MM.1S (cell line): Measurements from ENCODE around the gene SDK1.
"Not testable (repeated sequence)": the region's sequence is repeated elsewhere in the genome, so short reads cannot be mapped to it uniquely, and the experiment has no call there.

ENCODE experiments used
- DNase-seq: peaks from one replicate; pipeline ENCODE4 v3.0.0-alpha.2; 2015
- H2AFZ ChIP-seq: fragments of 300-600 bp; sonication (generic); 2 replicates; pipeline ENCODE4 v1.6.0; 2016; ENCODE audit warnings: antibody characterized with exemption, low read length
- H3F3A ChIP-seq: fragments of 300-600 bp; sonication (generic); 2 replicates; pipeline ENCODE4 v1.6.1; 2016; ENCODE audit warnings: mild to moderate bottlenecking, antibody characterized with exemption, low read length, moderate library complexity, mixed read lengths; ENCODE audit not compliant: insufficient read depth
- H3K27ac ChIP-seq: fragments of 300-600 bp; sonication (generic); 2 replicates; pipeline ENCODE4 v1.5.1; 2016; ENCODE audit warnings: mild to moderate bottlenecking, low read length
- H3K27me3 ChIP-seq: fragments of 300-600 bp; sonication (generic); replicated peaks from 2 replicates; pipeline ENCODE4 v1.6.0; 2016; ENCODE audit warnings: low read length; ENCODE audit not compliant: insufficient read depth
- H3K36me3 ChIP-seq: fragments of 300-600 bp; sonication (generic); replicated peaks from 2 replicates; pipeline ENCODE4 v1.6.1; 2016; ENCODE audit warnings: mild to moderate bottlenecking, low read length, mixed read lengths; ENCODE audit not compliant: insufficient read depth
- H3K4me1 ChIP-seq: fragments of 300-600 bp; sonication (generic); 2 replicates; pipeline ENCODE4 v1.6.1; 2016; ENCODE audit warnings: low read length, mixed read lengths
- H3K4me2 ChIP-seq: fragments of 300-600 bp; sonication (generic); 2 replicates; pipeline ENCODE4 v1.6.0; 2016; ENCODE audit warnings: low read depth, low read length
- H3K4me3 ChIP-seq: fragments of 300-600 bp; sonication (generic); 2 replicates; pipeline ENCODE4 v1.5.1; 2016; ENCODE audit warnings: low read length, mixed read lengths
- H3K79me2 ChIP-seq: fragments of 300-600 bp; sonication (generic); 2 replicates; pipeline ENCODE4 v1.6.1; 2016; ENCODE audit warnings: mixed run types, low read length, mixed read lengths
- H3K9ac ChIP-seq: fragments of 300-600 bp; sonication (generic); 2 replicates; pipeline ENCODE4 v1.6.1; 2016; ENCODE audit warnings: low read length, mixed read lengths
- H3K9me2 ChIP-seq: fragments of 300-600 bp; sonication (generic); replicated peaks from 2 replicates; pipeline ENCODE4 v1.6.1; 2016; ENCODE audit warnings: mild to moderate bottlenecking, low read length, mixed read lengths; ENCODE audit not compliant: insufficient read depth
- H3K9me3 ChIP-seq: fragments of 300-600 bp; sonication (generic); replicated peaks from 2 replicates; pipeline ENCODE4 v1.6.1; 2016; ENCODE audit warnings: mild to moderate bottlenecking, low read length, mixed read lengths; ENCODE audit not compliant: insufficient read depth
- H4K20me1 ChIP-seq: fragments of 300-600 bp; sonication (generic); 2 replicates; pipeline ENCODE4 v1.6.1; 2016; ENCODE audit warnings: mild to moderate bottlenecking, low read length, moderate library complexity, mixed read lengths; ENCODE audit not compliant: insufficient read depth
- EZH2 ChIP-seq: fragments of 300-600 bp; sonication (generic); optimal IDR thresholded peaks from 2 replicates; pipeline ENCODE3; 2017; ENCODE audit warnings: low read depth, mild to moderate bottlenecking, antibody characterized with exemption, low read length, mixed read lengths
- EZH2phosphoT487 ChIP-seq: fragments of 300-600 bp; sonication (generic); IDR thresholded peaks from 2 replicates; pipeline ENCODE4 v1.6.1; 2018; ENCODE audit warnings: antibody characterized with exemption, low read length
- TF ChIP-seq, protein P1 (sequence below): fragments of 300-600 bp; sonication (generic); IDR thresholded peaks from 2 replicates; pipeline ENCODE4 v1.5.1; 2016; ENCODE audit warnings: antibody characterized with exemption, low read length, mixed read lengths

SDK1 gene

DNA sequence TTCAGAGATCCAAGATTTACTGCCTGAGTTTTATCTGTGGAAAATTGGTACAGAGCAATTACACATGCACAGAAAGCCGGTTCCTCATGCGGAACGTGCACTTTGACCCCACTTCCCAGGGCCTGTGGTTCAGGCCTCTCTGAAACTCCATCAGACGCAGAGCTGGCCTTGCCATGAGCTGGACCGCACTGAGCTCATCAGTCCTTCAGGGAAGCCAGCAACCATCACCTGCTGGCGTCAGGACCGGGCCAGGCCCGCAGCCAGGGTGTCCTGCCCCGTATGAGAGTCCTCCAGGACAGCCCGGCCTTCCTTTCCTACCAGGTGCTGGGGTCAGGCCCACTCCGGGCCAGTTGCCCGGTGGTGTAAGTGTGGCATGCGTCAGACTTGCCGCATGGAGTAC, 934.5 kb downstream of the SDK1 start:
- Histone ChIP-seq H3K4me2 (no peak overlapping the region), H3K79me2 (no peaks in the 10 kb centered on the region), H4K20me1 (no peaks in the 10 kb centered on the region), H3K4me1 (no peaks in the 10 kb centered on the region), H3K9me3 (no peaks in the 10 kb centered on the region), H3F3A (no peaks in the 10 kb centered on the region), H3K4me3 (no peak overlapping the region), H3K27ac (no peak overlapping the region), H2AFZ (no peak overlapping the region), H3K27me3 (no peaks in the 10 kb centered on the region), H3K36me3 (no peaks in the 10 kb centered on the region), H3K9me2 (no peaks in the 10 kb centered on the region), H3K9ac (no peak overlapping the region)
- TF ChIP-seq EZH2phosphoT487 = no peak
- TF ChIP-seq, protein P1, sequence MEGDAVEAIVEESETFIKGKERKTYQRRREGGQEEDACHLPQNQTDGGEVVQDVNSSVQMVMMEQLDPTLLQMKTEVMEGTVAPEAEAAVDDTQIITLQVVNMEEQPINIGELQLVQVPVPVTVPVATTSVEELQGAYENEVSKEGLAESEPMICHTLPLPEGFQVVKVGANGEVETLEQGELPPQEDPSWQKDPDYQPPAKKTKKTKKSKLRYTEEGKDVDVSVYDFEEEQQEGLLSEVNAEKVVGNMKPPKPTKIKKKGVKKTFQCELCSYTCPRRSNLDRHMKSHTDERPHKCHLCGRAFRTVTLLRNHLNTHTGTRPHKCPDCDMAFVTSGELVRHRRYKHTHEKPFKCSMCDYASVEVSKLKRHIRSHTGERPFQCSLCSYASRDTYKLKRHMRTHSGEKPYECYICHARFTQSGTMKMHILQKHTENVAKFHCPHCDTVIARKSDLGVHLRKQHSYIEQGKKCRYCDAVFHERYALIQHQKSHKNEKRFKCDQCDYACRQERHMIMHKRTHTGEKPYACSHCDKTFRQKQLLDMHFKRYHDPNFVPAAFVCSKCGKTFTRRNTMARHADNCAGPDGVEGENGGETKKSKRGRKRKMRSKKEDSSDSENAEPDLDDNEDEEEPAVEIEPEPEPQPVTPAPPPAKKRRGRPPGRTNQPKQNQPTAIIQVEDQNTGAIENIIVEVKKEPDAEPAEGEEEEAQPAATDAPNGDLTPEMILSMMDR = no peak
- TF ChIP-seq EZH2 = no peak
- DNase-seq = no peak

DNA sequence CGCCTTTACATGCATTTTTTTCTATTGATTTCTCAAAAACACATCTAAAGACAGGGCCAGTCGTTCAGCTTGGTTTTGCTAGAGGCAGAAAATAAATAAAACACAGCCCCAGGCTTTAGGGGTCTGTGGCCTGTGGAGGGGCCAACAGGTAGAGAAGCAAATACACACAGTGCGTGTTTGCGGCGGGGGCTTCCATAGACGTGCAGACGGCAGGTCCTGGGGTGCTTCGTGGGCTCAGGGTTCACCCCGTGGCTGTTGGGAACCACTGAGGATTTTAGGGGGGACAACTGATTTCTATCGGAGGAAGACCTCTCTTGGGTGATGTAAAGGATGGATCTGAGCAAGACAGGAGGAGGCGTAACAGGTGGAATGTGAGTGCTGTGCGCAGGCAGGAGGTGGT, 935.3 kb downstream of the SDK1 start:
- H3K27ac ChIP-seq = no peak overlapping the region
- no peaks in the 10 kb centered on the region for H3K79me2 ChIP-seq
- no peak for TF ChIP-seq EZH2
- no peak for TF ChIP-seq EZH2phosphoT487
- TF ChIP-seq, protein P1 = no peak
- no peak overlapping the region for H3K4me2 ChIP-seq
- H3K36me3 ChIP-seq = no peaks in the 10 kb centered on the region
- H3K4me1 ChIP-seq = no peaks in the 10 kb centered on the region
- H3K4me3 ChIP-seq = no peak overlapping the region
- H3K9me3 ChIP-seq = no peaks in the 10 kb centered on the region
- DNase-seq = no peak
- H4K20me1 ChIP-seq = no peaks in the 10 kb centered on the region
- no peaks in the 10 kb centered on the region for H3K9me2 ChIP-seq
- no peaks in the 10 kb centered on the region for H3F3A ChIP-seq
- no peak overlapping the region for H3K9ac ChIP-seq
- no peaks in the 10 kb centered on the region for H3K27me3 ChIP-seq
- H2AFZ ChIP-seq = no peak overlapping the region

DNA sequence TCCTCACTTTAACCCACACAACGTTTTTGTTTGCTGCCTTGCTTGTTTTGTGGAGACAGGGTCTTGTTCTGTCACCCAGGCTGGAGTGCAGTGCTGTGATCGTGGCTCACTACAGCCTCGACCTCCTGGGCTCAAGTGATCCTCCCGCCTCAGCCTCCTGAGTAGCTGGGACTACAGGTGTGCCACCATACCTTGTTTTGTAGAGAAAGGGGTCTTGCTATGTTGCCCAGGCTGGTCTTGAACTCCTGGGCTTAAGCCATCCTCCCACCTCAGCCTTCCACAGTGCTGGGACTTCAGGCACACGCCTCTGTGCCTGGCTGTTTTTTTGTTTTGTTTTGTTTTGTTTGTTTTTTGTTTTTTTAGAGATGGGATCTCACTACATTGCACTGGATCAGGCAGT, 935.8 kb downstream of the SDK1 start:
- H3K9ac ChIP-seq, H3K9me2 ChIP-seq, H3K27me3 ChIP-seq, H2AFZ ChIP-seq, H3K9me3 ChIP-seq, H3K79me2 ChIP-seq, H3K4me1 ChIP-seq, H3K27ac ChIP-seq, H3F3A ChIP-seq, H4K20me1 ChIP-seq, H3K4me3 ChIP-seq, H3K36me3 ChIP-seq, DNase-seq, H3K4me2 ChIP-seq: not testable (repeated sequence)

DNA sequence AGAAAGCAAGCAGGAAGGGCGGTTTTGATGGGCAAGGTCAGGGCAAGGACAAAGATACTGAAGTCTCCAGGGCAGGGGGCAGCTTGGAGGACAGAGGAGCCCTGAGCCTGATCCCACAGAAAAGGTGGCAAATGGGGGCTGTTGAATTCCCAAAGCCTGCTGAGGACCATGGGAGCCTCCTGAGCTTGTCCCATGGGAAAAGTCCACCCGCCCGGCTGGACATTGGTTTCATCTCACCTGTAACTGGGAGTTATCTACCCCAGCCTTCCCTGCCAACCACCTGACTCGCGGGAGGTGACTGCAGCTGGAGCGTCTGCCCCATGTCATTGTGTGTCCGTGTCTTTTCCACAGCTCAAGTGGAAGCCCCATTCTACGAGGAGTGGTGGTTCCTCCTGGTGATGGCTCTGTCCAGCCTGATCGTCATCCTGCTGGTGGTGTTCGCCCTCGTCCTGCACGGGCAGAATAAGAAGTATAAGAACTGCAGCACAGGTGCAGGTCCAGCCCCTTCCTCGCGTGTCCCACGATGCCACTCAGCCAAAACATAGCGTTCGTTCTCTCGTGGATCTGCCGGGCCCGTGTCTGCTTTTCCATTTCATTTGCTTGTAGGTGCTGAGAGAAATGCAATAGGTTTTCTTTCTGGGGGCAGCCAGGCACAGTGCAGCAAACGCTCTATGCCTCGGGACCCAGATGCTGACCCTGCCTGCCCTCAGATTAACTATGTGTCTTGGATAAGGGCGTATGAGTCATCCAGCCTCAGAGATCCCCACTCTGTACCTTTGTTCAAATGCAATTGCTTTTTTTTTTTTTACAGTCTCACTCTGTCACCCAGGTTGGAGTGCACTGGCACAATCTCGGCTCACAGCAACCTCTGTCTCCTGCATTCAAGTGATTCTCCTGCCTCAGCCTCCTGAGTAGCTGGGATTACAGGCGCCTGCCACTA, 936.5 kb downstream of the SDK1 start:
- Histone ChIP-seq H3K27ac (no peak overlapping the region), H3K79me2 (no peaks in the 10 kb centered on the region), H3K4me3 (no peak overlapping the region), H3K4me1 (no peaks in the 10 kb centered on the region), H3K9me3 (no peaks in the 10 kb centered on the region), H3K9me2 (no peaks in the 10 kb centered on the region), H4K20me1 (no peaks in the 10 kb centered on the region), H3K4me2 (no peak overlapping the region), H3F3A (no peaks in the 10 kb centered on the region), H3K36me3 (no peaks in the 10 kb centered on the region), H3K27me3 (no peaks in the 10 kb centered on the region), H3K9ac (no peak overlapping the region), H2AFZ (no peak overlapping the region)
- DNase-seq = no peak
- TF ChIP-seq EZH2 (no peak), EZH2phosphoT487 (no peak)
- TF ChIP-seq, protein P1 = no peak
